Activated B cell treated with CpG ODN at 0.5 μM for 24 hours (primary cell): ENCODE measurements around the gene UBXN4. TPM values are rescaled to one million over a fixed set of nuclear protein-coding genes. Genes with fewer than 3 reads are reported as not detected.
A peak's percentile ranks its signal among the peaks of the same experiment; 100 is the strongest.
"Not testable (repeated sequence)": the region's sequence is repeated elsewhere in the genome, so short reads cannot be mapped to it uniquely, and the experiment has no call there.

Source experiments
- ATAC-seq: fragments of 200-7000 bp; cut with Tn5 transposase; one replicate; pipeline ENCODE4 v1.10.0; 2021; ENCODE audit warnings: low read depth, mild to moderate bottlenecking, moderate library complexity
- CTCF ChIA-PET: fragments of 350-600 bp; sonication (Branson Sonifier 250); formaldehyde crosslinking; loops from one replicate; lab custom pipeline; 2021; ENCODE audit warnings: antibody characterized with exemption; lab: Charles Lee
- POLR2A ChIA-PET: fragments of 350-600 bp; sonication (Branson Sonifier 250); formaldehyde crosslinking; loops from one replicate; lab custom pipeline; 2021; ENCODE audit warnings: antibody characterized with exemption; lab: Charles Lee
- DNase-seq: peaks from one replicate; pipeline ENCODE4 v3.0.0; 2022
- H3K27ac Mint-ChIP-seq: one replicate; pipeline ENCODE4 v1.8.0; 2020; ENCODE audit warnings: mixed read lengths
- H3K27me3 Mint-ChIP-seq: one replicate; pipeline ENCODE4 v1.8.0; 2021; ENCODE audit warnings: mixed read lengths
- H3K36me3 Mint-ChIP-seq: one replicate; pipeline ENCODE4 v1.8.0; 2021; ENCODE audit warnings: low read depth, mixed read lengths
- H3K4me1 Mint-ChIP-seq: one replicate; pipeline ENCODE4 v1.8.0; 2021; ENCODE audit warnings: mixed read lengths
- H3K4me3 Mint-ChIP-seq: one replicate; pipeline ENCODE4 v1.8.0; 2020; ENCODE audit warnings: mild to moderate bottlenecking, mixed read lengths
- H3K9me3 Mint-ChIP-seq: one replicate; pipeline ENCODE4 v1.8.0; 2020; ENCODE audit warnings: mixed read lengths
- intact Hi-C: fragments of 100-400 bp; cut with micrococcal nuclease; formaldehyde crosslinking; loops from one replicate; pipeline ENCODE4 v1.15.1; 2024
- total RNA-seq: library from RNA; stranded (reverse); gene quantifications from 2 replicates; pipeline ENCODE4 v1.2.3, GENCODE V29; 2022
- TF ChIP-seq, protein P1 (sequence below): fragments of 200-600 bp; IDR thresholded peaks from one replicate; pipeline ENCODE4 v1.8.0; 2022; ENCODE audit warnings: antibody characterized with exemption, mild to moderate bottlenecking

UBXN4 gene
- total RNA-seq, 1 donor from 2014 or later, result 107 TPM

- DNase-seq (no peak), ATAC-seq (no peak)
- Mint-ChIP-seq H3K27ac (no peak overlapping the region), H3K36me3 (peaks cover 3% of the 10 kb centered on the region), H3K4me3 (no peak overlapping the region), H3K9me3 (no peaks in the 10 kb centered on the region), H3K4me1 (no peaks in the 10 kb centered on the region), H3K27me3 (no peaks in the 10 kb centered on the region)
- TF ChIP-seq, protein P1, sequence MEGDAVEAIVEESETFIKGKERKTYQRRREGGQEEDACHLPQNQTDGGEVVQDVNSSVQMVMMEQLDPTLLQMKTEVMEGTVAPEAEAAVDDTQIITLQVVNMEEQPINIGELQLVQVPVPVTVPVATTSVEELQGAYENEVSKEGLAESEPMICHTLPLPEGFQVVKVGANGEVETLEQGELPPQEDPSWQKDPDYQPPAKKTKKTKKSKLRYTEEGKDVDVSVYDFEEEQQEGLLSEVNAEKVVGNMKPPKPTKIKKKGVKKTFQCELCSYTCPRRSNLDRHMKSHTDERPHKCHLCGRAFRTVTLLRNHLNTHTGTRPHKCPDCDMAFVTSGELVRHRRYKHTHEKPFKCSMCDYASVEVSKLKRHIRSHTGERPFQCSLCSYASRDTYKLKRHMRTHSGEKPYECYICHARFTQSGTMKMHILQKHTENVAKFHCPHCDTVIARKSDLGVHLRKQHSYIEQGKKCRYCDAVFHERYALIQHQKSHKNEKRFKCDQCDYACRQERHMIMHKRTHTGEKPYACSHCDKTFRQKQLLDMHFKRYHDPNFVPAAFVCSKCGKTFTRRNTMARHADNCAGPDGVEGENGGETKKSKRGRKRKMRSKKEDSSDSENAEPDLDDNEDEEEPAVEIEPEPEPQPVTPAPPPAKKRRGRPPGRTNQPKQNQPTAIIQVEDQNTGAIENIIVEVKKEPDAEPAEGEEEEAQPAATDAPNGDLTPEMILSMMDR, result no peak
- ChIA-PET POLR2A (no interaction called here), CTCF (no interaction called here)
- intact Hi-C loops, result loop anchor here (10.0 kb wide), 1 partner anchor 1248 kb away; no protein-coding TSS in a partner anchor
Observed at GRCh38 chr2:135703300-135703699, 38.4 kb upstream of the UBXN4 start.

DNA sequence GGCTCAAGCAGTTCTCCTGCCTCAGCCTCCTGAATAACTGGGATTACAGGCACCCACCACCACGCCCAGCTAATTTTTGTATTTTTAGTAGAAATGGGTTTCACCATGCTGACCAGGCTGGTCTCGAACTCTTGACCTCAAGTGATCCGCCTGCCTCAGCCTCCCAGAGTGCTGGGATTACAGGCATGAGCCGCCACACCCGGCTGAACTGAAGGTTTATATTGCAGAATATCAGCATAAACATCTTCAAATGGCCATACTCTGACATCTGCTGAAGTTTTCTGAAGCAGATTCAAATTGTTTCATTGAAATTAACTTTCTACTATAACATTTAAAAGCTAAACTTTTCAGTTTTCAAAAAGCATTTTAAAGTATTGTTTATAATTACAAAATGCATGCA, 37.6 kb upstream of the UBXN4 start:
- ATAC-seq, H3K36me3 Mint-ChIP-seq, H3K9me3 Mint-ChIP-seq, H3K4me3 Mint-ChIP-seq, POLR2A ChIA-PET, H3K4me1 Mint-ChIP-seq, DNase-seq, H3K27ac Mint-ChIP-seq, H3K27me3 Mint-ChIP-seq: not testable (repeated sequence)
- intact Hi-C loops, result loop anchor here (10.0 kb wide), 1 partner anchor 1249 kb away; no protein-coding TSS in a partner anchor
- CTCF ChIA-PET, result interaction anchor here (1.0 kb wide), 1 partner anchor 661 kb away, joined by 3 read pairs; no protein-coding TSS in a partner anchor

GRCh38 chr2:135708159-135708558, 33.5 kb upstream of the UBXN4 start:
- Mint-ChIP-seq H3K4me1 (no peaks in the 10 kb centered on the region), H3K36me3 (peaks cover 10% of the 10 kb centered on the region), H3K27ac (no peak overlapping the region), H3K9me3 (no peaks in the 10 kb centered on the region), H3K4me3 (no peak overlapping the region), H3K27me3 (no peaks in the 10 kb centered on the region)
- ChIA-PET CTCF (interaction anchor here (4.3 to 5.2 kb wide), 2 partner anchors 235 to 704 kb away, joined by 44 to 118 read pairs; no protein-coding TSS in a partner anchor), POLR2A (no interaction called here)
- TF ChIP-seq, protein P1, result no peak
- intact Hi-C loops, result loop anchor here (10.0 kb wide), 1 partner anchor 1253 kb away; no protein-coding TSS in a partner anchor
- no peak for DNase-seq
- ATAC-seq, result no peak

DNA sequence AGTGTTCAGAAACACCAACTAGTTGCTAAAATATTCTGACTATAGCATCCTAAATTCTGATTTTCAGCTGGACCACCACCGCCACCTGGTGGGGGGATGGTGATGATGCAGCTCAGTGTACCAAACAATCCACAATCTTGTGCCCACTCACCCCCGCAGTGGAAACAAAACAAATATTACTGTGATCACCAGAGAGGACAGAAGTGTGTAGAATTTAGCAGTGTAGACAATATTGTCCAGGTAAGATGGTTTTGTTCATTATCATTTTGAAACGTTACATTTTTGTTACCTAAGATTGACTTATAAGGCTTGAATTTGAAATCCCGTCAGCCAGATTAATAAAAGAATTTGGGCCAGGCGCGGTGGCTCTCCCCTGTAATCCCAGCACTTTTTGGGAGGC, 31.7 kb upstream of the UBXN4 start:
- no peak overlapping the region for H3K27ac Mint-ChIP-seq
- peaks cover 19% of the 10 kb centered on the region for H3K36me3 Mint-ChIP-seq
- H3K9me3 Mint-ChIP-seq, result no peaks in the 10 kb centered on the region
- ChIA-PET POLR2A (no interaction called here), CTCF (interaction anchor here (0.6 to 5.2 kb wide), 19 partner anchors 15 to 1948 kb away, joined by 3 to 118 read pairs (median 3); no protein-coding TSS in a partner anchor)
- no peaks in the 10 kb centered on the region for H3K27me3 Mint-ChIP-seq
- TF ChIP-seq, protein P1, result no peak
- intact Hi-C loops, result loop anchor here (1.0 to 10.0 kb wide), 4 partner anchors 237 to 1255 kb away; no protein-coding TSS in a partner anchor
- ATAC-seq (peak; percentile 79), DNase-seq (peak; percentile 54)
- H3K4me1 Mint-ChIP-seq, result no peaks in the 10 kb centered on the region
- no peak overlapping the region for H3K4me3 Mint-ChIP-seq

DNA sequence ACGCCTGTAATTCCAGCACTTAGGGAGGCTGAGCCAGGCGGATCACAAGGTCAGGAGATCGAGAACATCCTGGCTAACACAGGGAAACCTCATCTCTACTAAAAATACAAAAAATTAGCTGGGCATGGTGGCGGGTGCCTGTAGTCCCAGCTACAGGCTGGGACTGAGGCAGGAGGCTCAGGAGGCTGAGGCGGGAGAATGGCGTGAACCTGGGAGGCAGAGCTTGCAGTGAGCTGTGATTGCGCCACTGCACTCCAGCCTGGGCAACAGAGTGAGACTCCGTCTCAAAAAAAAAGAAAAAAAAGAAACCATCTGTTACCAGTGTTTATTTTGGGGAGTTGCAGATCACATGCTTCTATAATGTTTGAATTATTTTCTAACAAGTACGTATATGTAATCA, 26.6 kb upstream of the UBXN4 start:
- POLR2A ChIA-PET, H3K27ac Mint-ChIP-seq, ATAC-seq, H3K4me1 Mint-ChIP-seq, H3K9me3 Mint-ChIP-seq, intact Hi-C loops, DNase-seq, CTCF ChIA-PET, H3K27me3 Mint-ChIP-seq, H3K4me3 Mint-ChIP-seq: not testable (repeated sequence)
- peaks cover 51% of the 10 kb centered on the region for H3K36me3 Mint-ChIP-seq

GRCh38 chr2:135728064-135728743, 13.5 kb upstream of the UBXN4 start:
- POLR2A ChIA-PET, result no interaction called here
- Mint-ChIP-seq H3K27me3 (no peaks in the 10 kb centered on the region), H3K4me1 (no peaks in the 10 kb centered on the region), H3K4me3 (no peak overlapping the region), H3K36me3 (peaks cover 17% of the 10 kb centered on the region), H3K27ac (no peak overlapping the region), H3K9me3 (no peaks in the 10 kb centered on the region)
- DNase-seq (no peak), ATAC-seq (no peak)
- CTCF ChIA-PET, result no interaction called here
- intact Hi-C loops, result no loop called here
- TF ChIP-seq, protein P1, result no peak
